Keratinocyte (primary cell): Measurements from ENCODE around the gene MGAT3. TPM values are rescaled to one million over a fixed set of nuclear protein-coding genes. Genes with fewer than 3 reads are reported as not detected.

Experiments used
- DNase-seq: peaks from one replicate; pipeline ENCODE4 v3.0.0-alpha.2; 2011; ENCODE audit warnings: low read depth, missing footprints, low spot score
- FAIRE-seq: peaks from 2 replicates; lab custom pipeline; 2011; peaks lifted over from hg19 to GRCh38; lab: Jason Lieb, UNC
- H2AFZ ChIP-seq: 2 replicates; pipeline ENCODE4 v1.6.0; 2012; ENCODE audit warnings: low read length, control low read depth, inconsistent platforms; ENCODE audit not compliant: control insufficient read depth
- H3K27ac ChIP-seq: 2 replicates; pipeline ENCODE4 v1.5.1; 2011; ENCODE audit warnings: low read length; ENCODE audit not compliant: control insufficient read depth, insufficient read depth
- H3K27me3 ChIP-seq: 3 replicates; pipeline ENCODE4 v1.6.0; 2011; ENCODE audit warnings: low read length; ENCODE audit not compliant: control insufficient read depth, insufficient read depth; ENCODE audit errors: extremely low read depth
- H3K36me3 ChIP-seq, 2 experiments: 2 replicates in 1 of 2; 3 replicates in 1 of 2; pipeline ENCODE4 v1.5.1; 2011; ENCODE audit warnings: low read length in 2 of 2, mild to moderate bottlenecking in 1 of 2; ENCODE audit not compliant: control insufficient read depth in 2 of 2, insufficient read depth in 2 of 2; ENCODE audit errors: extremely low read depth in 1 of 2
- H3K4me1 ChIP-seq: 3 replicates; pipeline ENCODE4 v1.5.1; 2011; ENCODE audit warnings: low read length; ENCODE audit not compliant: control insufficient read depth, insufficient read depth; ENCODE audit errors: extremely low read depth
- H3K4me2 ChIP-seq: 3 replicates; pipeline ENCODE4 v1.6.0; 2011; ENCODE audit warnings: low read depth, low read length; ENCODE audit not compliant: control insufficient read depth, insufficient read depth; ENCODE audit errors: extremely low read depth
- H3K4me3 ChIP-seq, 3 experiments: fragments of 200-600 bp in 1 of 3; sonication (generic) in 1 of 3; 2 replicates in 2 of 3; 3 replicates in 1 of 3; pipeline ENCODE4 v1.5.1; 2011 to 2016; ENCODE audit warnings: low read length in 3 of 3, mild to moderate bottlenecking in 3 of 3, control low read depth in 2 of 3, inconsistent platforms in 1 of 3, low read depth in 1 of 3, mixed read lengths in 1 of 3, mixed run types in 1 of 3, moderate library complexity in 1 of 3; ENCODE audit not compliant: control insufficient read depth in 2 of 3, insufficient read depth in 2 of 3; ENCODE audit errors: extremely low read depth in 1 of 3
- H3K79me2 ChIP-seq: 2 replicates; pipeline ENCODE4 v1.6.0; 2012; ENCODE audit warnings: low read length; ENCODE audit not compliant: control insufficient read depth, insufficient read depth
- H3K9ac ChIP-seq: 3 replicates; pipeline ENCODE4 v1.6.0; 2011; ENCODE audit warnings: low read length; ENCODE audit not compliant: control insufficient read depth, insufficient read depth; ENCODE audit errors: extremely low read depth
- H3K9me1 ChIP-seq: 3 replicates; pipeline ENCODE4 v1.6.0; 2011; ENCODE audit warnings: low read length; ENCODE audit not compliant: control insufficient read depth, insufficient read depth; ENCODE audit errors: extremely low read depth
- H3K9me3 ChIP-seq: 2 replicates; pipeline ENCODE4 v1.5.1; 2012; ENCODE audit warnings: low read depth, low read length; ENCODE audit not compliant: control insufficient read depth
- H4K20me1 ChIP-seq: 3 replicates; pipeline ENCODE4 v1.6.0; 2011; ENCODE audit warnings: low read length; ENCODE audit not compliant: control insufficient read depth, insufficient read depth; ENCODE audit errors: extremely low read depth
- EZH2 ChIP-seq: IDR thresholded peaks from one replicate; pipeline ENCODE4 v1.6.1; 2012; ENCODE audit warnings: inconsistent platforms, mild to moderate bottlenecking, low read length, moderate library complexity
- dilution Hi-C: fragments of 300-500 bp; cut with MboI; formaldehyde crosslinking; loops from one replicate; pipeline ENCODE4 v1.7.0; 2020; ENCODE audit warnings: low sequenced_read_pairs; ENCODE audit not compliant: extremely low pct_ligation_motif_present
- polyA plus RNA-seq, 5 experiments: library from polyadenylated mRNA; depleted of rRNA in 3 of 5; stranded (reverse) in 3 of 5; stranded (forward) in 1 of 5; unstranded in 1 of 5; fragments of >200 nt; gene quantifications; 1 replicate in 1 of 5; 2 replicates in 3 of 5; 3 replicates in 1 of 5; pipeline versions ENCODE4 v1.2.1 to v1.2.3, GENCODE V29; 2011 to 2012; ENCODE audit warnings: missing spikeins in 2 of 5, low read depth in 1 of 5, low replicate concordance in 1 of 5
- TF ChIP-seq, protein P1 (sequence below), 3 experiments: IDR thresholded peaks in 1 of 3; conservative IDR thresholded peaks in 1 of 3; optimal IDR thresholded peaks in 1 of 3; 2 replicates in 2 of 3; 3 replicates in 1 of 3; pipeline versions ENCODE3 to v1.5.1; 2011; ENCODE audit warnings: low read length in 3 of 3, mild to moderate bottlenecking in 3 of 3, moderate library complexity in 2 of 3, control low read depth in 1 of 3, inconsistent platforms in 1 of 3; ENCODE audit not compliant: insufficient read depth in 2 of 3; ENCODE audit errors: extremely low read depth in 1 of 3

Gene MGAT3
- polyA plus RNA-seq, 1 donor (not counting 4 experiments of a cell fraction or from before 2014, with no cell fraction given): not detected

DNA sequence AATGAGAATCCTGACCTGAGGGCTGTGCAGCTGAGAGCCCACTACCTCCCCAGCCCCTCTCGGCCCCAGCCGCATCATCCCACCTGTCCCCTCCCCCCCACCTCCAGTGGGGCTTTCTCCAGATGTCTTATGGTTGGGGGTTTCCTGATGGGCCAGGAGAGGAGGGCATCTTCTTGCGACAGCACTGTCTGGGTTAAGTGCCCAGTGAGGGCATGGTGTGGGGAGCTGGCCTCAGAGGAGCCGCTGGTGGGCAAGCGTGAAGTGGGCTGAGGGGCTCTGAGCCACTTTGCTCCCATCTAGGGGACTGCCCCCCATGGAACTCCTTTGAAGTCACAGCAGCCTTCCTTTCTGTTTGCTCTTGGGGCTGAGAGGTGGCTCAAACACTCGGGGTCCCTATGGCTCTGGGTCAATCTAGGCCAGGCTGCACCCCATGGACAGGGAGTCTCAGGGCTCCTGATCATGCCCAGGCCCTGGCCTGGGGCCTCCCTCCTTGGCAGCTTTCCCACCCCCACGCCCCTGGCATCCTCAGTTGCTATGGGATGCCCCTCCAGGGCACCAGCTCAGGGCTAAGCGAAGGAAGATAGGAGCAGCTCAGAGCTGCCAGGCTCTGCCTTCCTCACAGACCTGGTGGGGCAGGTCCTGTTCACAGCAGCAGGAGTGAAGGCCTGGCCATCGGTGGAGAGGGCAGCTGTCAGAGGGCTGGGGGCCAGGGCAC, 34.3 kb downstream of the MGAT3 start:
- H3K9me1 ChIP-seq: no peaks in the 10 kb centered on the region
- no peak overlapping the region for H3K27ac ChIP-seq
- H2AFZ ChIP-seq: no peak overlapping the region
- DNase-seq: no peak
- H3K27me3 ChIP-seq: no peaks in the 10 kb centered on the region
- no peak overlapping the region for H3K4me2 ChIP-seq
- no peaks in the 10 kb centered on the region for H3K79me2 ChIP-seq
- no peaks in the 10 kb centered on the region for H3K36me3 ChIP-seq
- H3K4me1 ChIP-seq: no peaks in the 10 kb centered on the region
- no peak for FAIRE-seq
- H3K4me3 ChIP-seq: no peak overlapping the region
- dilution Hi-C loops: no loop called here
- H3K9ac ChIP-seq: no peak overlapping the region
- TF ChIP-seq EZH2: no peak
- TF ChIP-seq, protein P1, sequence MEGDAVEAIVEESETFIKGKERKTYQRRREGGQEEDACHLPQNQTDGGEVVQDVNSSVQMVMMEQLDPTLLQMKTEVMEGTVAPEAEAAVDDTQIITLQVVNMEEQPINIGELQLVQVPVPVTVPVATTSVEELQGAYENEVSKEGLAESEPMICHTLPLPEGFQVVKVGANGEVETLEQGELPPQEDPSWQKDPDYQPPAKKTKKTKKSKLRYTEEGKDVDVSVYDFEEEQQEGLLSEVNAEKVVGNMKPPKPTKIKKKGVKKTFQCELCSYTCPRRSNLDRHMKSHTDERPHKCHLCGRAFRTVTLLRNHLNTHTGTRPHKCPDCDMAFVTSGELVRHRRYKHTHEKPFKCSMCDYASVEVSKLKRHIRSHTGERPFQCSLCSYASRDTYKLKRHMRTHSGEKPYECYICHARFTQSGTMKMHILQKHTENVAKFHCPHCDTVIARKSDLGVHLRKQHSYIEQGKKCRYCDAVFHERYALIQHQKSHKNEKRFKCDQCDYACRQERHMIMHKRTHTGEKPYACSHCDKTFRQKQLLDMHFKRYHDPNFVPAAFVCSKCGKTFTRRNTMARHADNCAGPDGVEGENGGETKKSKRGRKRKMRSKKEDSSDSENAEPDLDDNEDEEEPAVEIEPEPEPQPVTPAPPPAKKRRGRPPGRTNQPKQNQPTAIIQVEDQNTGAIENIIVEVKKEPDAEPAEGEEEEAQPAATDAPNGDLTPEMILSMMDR (optimal IDR thresholded peaks at IDR 0.05 in 1 of 3, IDR thresholded peaks at IDR 0.05 in 1 of 3, conservative IDR thresholded peaks at IDR 0.05 in 1 of 3; ENCODE audit: extremely low read depth in 1 of 3, insufficient read depth in 2 of 3, low read length in 3 of 3): no peak
- no peaks in the 10 kb centered on the region for H4K20me1 ChIP-seq
- H3K9me3 ChIP-seq: no peaks in the 10 kb centered on the region

DNA sequence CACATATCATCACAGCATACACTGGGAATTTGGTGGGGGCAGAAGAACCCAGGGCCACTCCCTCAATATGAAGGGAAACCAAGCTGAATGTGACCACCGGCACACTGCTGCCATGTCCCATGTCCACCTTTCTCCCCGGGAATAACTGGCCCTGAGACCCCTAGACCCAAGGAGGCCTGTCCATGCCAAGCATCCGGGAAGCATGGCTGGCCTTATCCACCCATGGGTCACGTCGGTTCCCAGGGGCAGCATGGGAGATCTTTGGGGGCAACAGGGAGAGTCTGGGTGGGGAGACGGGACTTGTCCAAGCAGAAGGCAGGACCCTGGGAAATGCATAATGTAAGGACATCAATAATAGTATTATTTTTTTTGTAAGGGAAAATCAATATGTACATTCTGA, 34.9 kb downstream of the MGAT3 start:
- FAIRE-seq: no peak
- dilution Hi-C loops: no loop called here
- no peaks in the 10 kb centered on the region for H3K9me1 ChIP-seq

More for the DNA sequence above, 34.9 kb downstream of the MGAT3 start:
- no peak overlapping the region for H3K4me3 ChIP-seq
- no peak overlapping the region for H3K9ac ChIP-seq
- H3K79me2 ChIP-seq: no peaks in the 10 kb centered on the region
- no peak overlapping the region for H3K4me2 ChIP-seq
- no peaks in the 10 kb centered on the region for H3K9me3 ChIP-seq
- H3K27ac ChIP-seq: no peak overlapping the region
- no peaks in the 10 kb centered on the region for H4K20me1 ChIP-seq
- no peak overlapping the region for H2AFZ ChIP-seq
- no peak for DNase-seq
- H3K4me1 ChIP-seq: no peaks in the 10 kb centered on the region
- no peaks in the 10 kb centered on the region for H3K36me3 ChIP-seq
- TF ChIP-seq, protein P1 (optimal IDR thresholded peaks at IDR 0.05 in 1 of 3, IDR thresholded peaks at IDR 0.05 in 1 of 3, conservative IDR thresholded peaks at IDR 0.05 in 1 of 3; ENCODE audit: extremely low read depth in 1 of 3, insufficient read depth in 2 of 3, low read length in 3 of 3): no peak
- no peak for TF ChIP-seq EZH2
- no peaks in the 10 kb centered on the region for H3K27me3 ChIP-seq
